ENCODE data around the gene ZNF182.
"Not testable (repeated sequence)": the region's sequence is repeated elsewhere in the genome, so short reads cannot be mapped to it uniquely, and the experiment has no call there.

Gene ZNF182

DNA sequence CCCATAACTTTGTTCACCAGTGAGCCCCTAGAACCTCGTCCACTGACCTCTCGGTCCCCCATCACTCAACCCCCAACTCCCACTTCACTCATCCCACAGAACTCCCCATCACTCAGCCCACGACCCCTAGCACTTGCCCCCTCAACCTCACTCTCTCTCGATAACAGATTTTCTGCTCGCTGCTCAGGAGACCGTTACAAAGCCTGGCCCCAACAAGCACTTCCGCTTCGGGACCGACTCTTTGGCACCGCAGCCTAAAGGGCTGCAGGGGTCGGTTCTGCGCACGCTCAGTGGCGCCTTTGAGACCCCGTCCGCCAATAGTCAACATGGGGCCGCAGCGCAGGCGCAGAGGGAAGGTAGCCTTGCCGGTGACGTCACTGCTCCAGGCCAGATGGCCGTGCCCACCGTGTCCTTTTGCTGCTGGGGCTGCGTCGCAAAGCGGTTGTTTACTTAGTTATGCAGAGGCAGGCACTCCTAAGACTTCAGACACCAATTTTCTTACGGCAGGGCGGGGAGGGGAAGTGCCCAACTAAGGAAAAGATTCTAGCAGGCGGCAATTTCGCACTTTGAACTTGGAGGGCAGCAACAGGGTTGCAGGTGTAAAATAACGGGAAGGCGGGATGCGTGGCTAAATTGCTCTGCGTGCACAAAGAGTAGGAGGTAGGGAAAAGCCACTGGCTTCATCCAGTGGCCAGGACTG is at the start of gene ZNF182:
ZNF182 (minus strand) TSS at position 232 of the 700 bp plus-strand sequence. CDS start 1,380 bp downstream, outside the sequence.
- peak; percentile 95 for DNase-seq

DNA sequence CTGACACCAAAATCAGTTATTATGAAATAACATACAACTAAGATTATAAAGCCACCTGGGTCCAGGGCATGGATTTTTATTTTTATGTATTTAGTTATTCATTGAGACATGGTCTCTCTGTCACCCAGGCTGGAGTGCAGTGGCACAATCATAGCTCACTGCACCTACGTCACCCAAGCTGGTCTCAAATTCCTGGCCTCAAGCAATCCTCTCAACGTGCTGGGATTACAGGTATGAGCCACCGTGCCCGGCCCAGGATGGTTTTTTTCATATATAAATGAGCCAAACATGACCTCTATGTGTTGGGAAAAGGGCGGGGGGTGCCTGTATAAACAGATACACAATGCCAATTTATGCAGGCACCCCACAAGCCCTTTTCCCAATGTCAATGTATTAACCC is 43.1 kb upstream of the ZNF182 start:
- no peak for DNase-seq

DNA sequence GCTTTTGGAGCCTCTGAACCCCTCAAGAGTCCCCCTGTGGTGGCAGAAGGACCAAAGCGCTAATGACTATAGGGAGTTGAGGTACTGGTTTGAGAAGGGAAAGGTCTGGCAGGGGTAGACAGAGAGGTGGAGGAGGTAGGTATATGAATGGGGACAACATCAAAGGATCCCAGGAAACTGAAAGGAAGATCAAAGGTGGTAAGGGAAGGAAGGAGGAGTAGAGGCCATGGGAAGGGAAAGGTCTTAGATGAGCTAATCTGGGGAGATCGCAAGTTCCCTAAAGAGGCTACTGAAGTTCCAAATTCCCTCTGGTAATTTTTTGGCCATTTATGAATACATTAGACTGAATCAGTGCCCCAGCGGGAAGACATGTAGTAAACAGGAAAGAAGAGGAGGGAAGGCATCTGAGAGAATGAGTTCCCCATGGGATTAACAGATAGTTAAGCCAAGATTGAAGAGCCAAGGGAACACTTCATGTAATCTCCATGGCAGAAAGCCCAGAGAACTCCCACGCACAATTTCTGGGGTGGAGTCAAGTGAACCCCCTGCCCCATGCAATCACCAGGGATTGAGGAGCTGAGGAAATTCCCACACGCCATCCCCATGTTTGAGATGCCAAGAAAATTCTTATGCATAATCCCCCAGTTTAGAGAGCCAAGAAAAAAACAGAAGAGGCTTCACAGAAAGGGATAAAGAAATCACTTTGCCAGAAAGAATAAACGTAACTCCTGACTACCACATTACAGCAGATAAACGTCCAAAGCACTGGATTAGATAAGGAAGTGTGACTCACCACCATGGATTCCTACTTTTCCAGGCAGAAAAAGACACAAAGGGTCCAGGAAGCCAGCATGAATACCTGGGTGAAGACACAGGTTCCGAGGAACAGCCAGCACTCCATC is 41.9 kb upstream of the ZNF182 start:
- DNase-seq = no peak

DNA sequence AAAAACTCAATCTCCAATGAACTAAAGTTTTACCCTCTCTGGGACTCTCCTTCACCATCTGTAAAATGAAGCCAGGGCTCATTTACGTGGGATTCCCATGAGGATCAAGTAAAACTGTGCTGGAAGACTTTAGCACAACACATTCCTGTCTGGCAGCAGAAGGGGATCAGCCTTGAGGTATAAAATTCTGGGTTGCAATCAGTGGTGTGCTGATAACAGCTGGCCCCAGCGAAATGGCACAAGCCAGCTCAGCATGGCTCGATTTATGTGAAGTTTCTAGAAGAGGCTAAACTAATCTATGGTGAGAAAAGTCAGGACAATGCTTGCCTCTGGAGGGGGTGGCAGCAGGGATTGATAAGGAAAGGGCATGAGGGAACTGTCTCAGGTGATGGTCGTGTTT is 39.3 kb upstream of the ZNF182 start:
- DNase-seq = no peak

DNA sequence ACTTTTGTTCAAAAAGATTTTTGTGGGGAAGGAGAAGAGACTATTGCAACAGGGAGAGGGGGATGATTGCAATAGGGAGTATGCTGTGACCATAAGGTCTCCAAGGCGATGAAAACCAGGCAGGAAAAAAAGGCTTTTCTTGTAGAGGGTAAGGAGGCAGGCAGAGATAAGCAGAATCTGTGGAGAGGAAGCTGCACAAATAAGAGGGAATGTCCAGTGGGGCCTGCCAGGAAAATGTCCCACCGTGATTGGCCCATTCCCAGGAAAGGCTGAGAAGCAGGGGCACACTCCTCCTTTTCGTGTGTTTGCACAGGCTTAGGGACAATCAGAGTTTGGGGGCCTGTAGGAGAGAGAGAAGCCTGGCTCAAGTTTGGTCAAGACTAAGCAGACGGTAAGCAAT is 32.1 kb upstream of the ZNF182 start:
- no peak for DNase-seq

- DNase-seq = not testable (repeated sequence)
These were observed 26.9 kb upstream of the ZNF182 start for GRCh38 chrX:48030641-48031173.

DNA sequence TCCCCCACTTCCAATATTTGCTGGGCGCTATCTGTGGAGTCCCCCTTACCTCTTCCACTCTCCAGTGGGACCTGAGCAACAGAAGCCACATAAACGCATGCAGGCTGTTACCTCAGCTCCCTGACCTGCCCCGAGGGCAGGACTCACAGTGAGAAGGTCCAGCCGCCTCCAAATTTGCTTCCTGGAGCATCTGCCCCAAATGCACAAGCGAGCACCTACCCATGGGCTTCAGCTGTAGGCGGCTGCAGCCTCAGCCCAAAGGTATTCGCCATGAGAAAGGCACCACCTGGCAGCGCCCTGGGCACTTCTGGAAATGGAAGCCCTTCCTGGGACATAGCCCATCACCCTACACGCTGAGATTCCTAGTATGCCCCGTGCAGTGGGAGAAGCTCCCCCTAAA is 26.4 kb upstream of the ZNF182 start:
- DNase-seq = no peak

DNA sequence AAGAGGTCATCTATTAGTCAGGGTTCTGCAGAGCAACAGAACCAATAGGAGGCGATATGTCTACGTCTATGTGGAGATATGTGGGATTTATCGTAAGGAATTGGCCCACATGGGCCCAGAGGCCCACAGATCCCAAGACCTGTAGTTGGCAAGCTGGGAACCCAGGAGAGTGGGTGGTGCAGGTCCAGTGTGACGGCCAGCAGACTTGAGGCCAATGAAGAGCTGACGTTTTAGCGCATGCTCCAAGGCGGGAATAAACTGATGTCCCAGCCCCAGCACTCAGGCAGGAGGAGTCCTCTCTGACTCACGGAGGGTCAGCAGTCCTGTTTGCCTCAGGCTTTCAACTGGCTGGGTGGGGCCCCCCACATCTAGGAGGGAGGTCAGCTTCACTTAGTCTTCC is 24.3 kb upstream of the ZNF182 start:
- DNase-seq = no peak

GRCh38 chrX:48027545-48027944 is 23.8 kb upstream of the ZNF182 start:
- DNase-seq = not testable (repeated sequence)

DNA sequence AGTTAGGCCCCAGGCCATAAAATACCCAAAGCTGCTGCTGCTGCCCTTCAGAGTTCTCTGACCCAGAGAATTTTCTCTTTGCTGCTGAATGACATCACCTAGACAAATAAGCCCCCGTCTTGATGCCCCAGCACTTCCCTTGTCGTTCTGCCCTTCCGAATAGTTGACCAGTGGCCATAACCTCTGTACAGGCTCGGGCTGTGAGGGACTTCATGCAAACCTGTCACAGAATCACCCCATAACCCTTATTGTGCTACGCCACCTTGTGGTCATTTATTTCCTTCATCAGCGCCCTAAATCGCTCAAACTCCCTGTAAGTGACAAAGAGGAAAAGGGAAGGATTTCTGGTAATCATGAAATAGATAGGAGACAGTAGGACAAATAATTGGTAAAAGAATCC is 21.8 kb upstream of the ZNF182 start:
- peak; percentile 46 to 66 for DNase-seq

DNA sequence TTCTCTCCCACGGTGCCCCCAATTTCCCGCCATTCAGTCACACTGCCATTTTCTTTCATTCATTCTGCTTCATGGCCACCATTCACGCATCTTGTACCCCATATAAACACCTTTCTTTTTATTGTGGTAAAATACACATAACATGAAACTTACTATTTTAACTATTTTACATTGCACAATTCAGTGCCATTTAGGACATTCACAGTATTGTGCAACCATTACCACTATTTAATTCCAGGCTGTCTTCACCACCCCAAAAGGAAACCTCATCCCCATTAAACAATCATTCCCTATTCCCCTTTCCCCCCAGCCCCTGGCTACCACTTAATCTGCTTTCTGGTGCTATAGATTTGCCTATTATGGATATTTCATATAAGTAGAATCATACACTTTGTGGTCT is 18.9 kb upstream of the ZNF182 start:
- no peak for DNase-seq

- DNase-seq = no peak
These were observed 18.3 kb upstream of the ZNF182 start for GRCh38 chrX:48022100-48022499.

- DNase-seq = peak; percentile 67 to 84
These were observed 17.5 kb upstream of the ZNF182 start for GRCh38 chrX:48021026-48021900.

DNA sequence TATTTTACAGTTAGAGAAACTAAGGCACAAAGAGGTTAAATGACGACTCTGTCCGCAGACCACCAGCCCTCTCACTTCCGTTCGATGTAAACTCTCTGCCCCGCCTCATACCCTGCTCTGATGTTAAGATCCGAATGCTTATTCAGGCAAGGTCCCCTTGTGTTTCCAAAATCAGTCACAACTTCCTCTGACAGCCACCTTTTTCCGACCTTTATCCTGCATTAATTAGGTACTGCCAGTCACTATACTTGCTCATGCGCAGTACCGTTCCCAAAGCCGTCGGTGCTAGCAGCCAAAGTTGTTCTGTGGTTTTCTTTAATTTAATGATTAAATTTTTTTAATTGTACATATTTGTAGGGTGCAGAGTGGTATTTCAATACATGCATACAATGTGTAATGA is 16.7 kb upstream of the ZNF182 start:
- DNase-seq = peak in 1 of 2 donors; percentile 50

DNA sequence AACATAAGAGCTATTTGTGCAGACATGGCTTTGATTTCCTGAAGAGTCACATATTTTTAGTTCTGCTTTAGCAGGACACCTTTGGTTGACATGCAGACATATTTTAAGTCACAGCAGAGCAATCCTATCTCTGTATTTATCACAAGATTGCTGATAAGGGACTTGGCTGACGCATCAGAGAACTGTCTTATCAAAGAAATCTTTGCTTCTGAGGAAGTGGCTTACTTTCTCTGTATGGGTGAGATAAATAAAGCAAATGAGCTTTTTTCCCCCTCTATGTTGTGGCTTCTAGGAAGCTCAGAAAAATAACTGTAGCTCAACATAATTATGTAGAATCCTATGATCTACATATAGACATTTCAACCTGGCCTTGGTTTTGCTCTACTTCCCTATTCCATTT is 16.1 kb upstream of the ZNF182 start:
- not testable (repeated sequence) for DNase-seq

GRCh38 chrX:48016583-48017310 is 13.0 kb upstream of the ZNF182 start:
- not testable (repeated sequence) for DNase-seq

- DNase-seq = not testable (repeated sequence)
These were observed 5.7 kb upstream of the ZNF182 start for GRCh38 chrX:48009445-48009960.

- not testable (repeated sequence) for DNase-seq
These were observed 2.9 kb upstream of the ZNF182 start, which contains the start of gene SPACA5 for GRCh38 chrX:48006688-48007087. SPACA5 (plus strand) TSS chrX:48006988; CDS start chrX:48007803, 815 bp downstream.

- peak in 1 of 2 donors; percentile 31 for DNase-seq
These were observed 427 bp downstream of the ZNF182 start for GRCh38 chrX:48003367-48003757.

DNA sequence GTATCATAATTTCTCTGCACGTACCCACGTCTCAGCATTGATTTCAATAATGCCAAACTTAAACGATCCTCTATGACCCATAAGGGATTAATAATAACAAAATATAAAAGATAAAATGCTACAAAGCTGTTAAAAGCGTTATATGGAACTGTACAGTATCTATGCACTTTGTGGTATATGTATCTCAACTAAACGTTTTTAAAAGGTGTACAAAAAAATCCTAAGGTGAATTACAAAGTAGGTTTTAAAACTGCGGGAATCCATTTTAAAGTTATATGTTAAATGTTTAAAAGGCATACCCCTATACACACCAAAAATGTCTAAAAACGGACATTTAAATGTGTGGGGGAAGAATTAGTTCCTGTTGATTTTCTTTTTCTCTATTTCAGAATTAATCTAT is 860 bp downstream of the ZNF182 start:
- DNase-seq = no peak

GRCh38 chrX:48002319-48002718 is 1.5 kb downstream of the ZNF182 start:
- DNase-seq = no peak

- no peak for DNase-seq
These were observed 2.5 kb downstream of the ZNF182 start for GRCh38 chrX:48001260-48001659.

Measured in CD4-positive, alpha-beta T cell treated with Interferon alpha-2 for 1 hour (primary cell).